ENCODE data around the gene MROH2B. TPM values are rescaled to one million over a fixed set of nuclear protein-coding genes. Genes with fewer than 3 reads are reported as not detected.

The MROH2B gene
- total RNA-seq, 1 donor from 2014 or later, result 0.44 TPM

DNA sequence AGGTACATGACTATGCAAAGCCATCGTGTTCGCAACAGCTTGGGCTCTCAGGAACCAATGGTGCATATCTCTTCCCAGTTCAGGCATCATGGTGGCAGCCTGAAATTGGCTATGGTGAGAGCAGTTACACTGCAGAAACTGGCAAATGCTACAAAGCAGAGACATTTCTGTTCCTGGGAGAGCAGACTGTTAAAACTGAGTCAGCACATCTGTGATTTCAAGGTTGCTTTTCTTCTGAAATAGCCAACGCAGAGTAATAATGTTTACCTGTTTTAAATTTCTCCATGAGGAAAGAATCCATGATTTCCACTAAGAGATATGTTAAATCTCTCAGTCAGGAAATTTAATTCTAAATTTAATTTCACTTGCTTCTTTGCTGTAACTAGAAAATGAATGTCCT, 114.1 kb downstream of the MROH2B start:
- TF ChIP-seq, protein P1, sequence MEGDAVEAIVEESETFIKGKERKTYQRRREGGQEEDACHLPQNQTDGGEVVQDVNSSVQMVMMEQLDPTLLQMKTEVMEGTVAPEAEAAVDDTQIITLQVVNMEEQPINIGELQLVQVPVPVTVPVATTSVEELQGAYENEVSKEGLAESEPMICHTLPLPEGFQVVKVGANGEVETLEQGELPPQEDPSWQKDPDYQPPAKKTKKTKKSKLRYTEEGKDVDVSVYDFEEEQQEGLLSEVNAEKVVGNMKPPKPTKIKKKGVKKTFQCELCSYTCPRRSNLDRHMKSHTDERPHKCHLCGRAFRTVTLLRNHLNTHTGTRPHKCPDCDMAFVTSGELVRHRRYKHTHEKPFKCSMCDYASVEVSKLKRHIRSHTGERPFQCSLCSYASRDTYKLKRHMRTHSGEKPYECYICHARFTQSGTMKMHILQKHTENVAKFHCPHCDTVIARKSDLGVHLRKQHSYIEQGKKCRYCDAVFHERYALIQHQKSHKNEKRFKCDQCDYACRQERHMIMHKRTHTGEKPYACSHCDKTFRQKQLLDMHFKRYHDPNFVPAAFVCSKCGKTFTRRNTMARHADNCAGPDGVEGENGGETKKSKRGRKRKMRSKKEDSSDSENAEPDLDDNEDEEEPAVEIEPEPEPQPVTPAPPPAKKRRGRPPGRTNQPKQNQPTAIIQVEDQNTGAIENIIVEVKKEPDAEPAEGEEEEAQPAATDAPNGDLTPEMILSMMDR (IDR thresholded peaks at IDR 0.05; ENCODE audit: unreplicated experiment), result no peak
- Mint-ChIP-seq H3K9me3 (ENCODE audit: unreplicated experiment) (no peaks in the 10 kb centered on the region), H3K27me3 (ENCODE audit: unreplicated experiment) (peaks cover 1% of the 10 kb centered on the region), H3K27ac (ENCODE audit: unreplicated experiment) (no peak overlapping the region), H3K4me1 (ENCODE audit: unreplicated experiment) (no peaks in the 10 kb centered on the region), H3K36me3 (ENCODE audit: low read depth, unreplicated experiment) (no peaks in the 10 kb centered on the region), H3K4me3 (ENCODE audit: unreplicated experiment) (no peak overlapping the region)
- no peak for DNase-seq (ENCODE audit: low spot score)

DNA sequence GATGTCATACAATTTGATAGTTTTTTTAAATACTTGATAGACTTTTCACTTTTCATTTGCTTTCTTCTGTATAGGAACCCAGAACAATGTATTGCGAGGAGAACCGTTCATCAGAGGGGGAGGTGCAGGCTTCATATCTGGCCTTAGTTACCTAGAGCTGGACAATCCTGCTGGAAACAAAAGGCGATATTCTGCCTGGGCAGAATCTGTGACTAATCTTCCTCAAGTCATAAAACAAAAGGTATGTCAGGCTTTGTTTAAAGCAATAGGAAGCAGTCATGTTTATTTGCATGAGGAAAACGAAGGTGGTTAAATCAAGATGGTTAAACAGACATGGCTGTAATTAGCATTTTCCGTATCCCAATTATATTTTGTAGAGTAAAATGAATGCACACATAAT, 115.8 kb downstream of the MROH2B start:
- TF ChIP-seq, protein P1 (IDR thresholded peaks at IDR 0.05; ENCODE audit: unreplicated experiment), result no peak
- Mint-ChIP-seq H3K4me3 (ENCODE audit: unreplicated experiment) (no peak overlapping the region), H3K36me3 (ENCODE audit: low read depth, unreplicated experiment) (no peaks in the 10 kb centered on the region), H3K9me3 (ENCODE audit: unreplicated experiment) (no peaks in the 10 kb centered on the region), H3K27ac (ENCODE audit: unreplicated experiment) (no peak overlapping the region), H3K4me1 (ENCODE audit: unreplicated experiment) (no peaks in the 10 kb centered on the region), H3K27me3 (ENCODE audit: unreplicated experiment) (peaks cover 1% of the 10 kb centered on the region)
- no peak for DNase-seq (ENCODE audit: low spot score)

Other genes with a start within 250 kb of the MROH2B start
- 1,272 TPM for gene RPL37, start 236.1 kb downstream of the MROH2B start, total RNA-seq (ENCODE audit: unreplicated experiment)
- 3.7 TPM for gene CARD6, start 230.0 kb downstream of the MROH2B start, total RNA-seq (ENCODE audit: unreplicated experiment)
- 1.5 TPM for gene C7, start 161.8 kb downstream of the MROH2B start, total RNA-seq (ENCODE audit: unreplicated experiment)
- not detected for gene C6, start 142.2 kb upstream of the MROH2B start, total RNA-seq (ENCODE audit: unreplicated experiment)

All from endothelial cell (in vitro differentiated cells).